Thoracic aorta (tissue), 2 donors: ENCODE measurements around the gene GIMAP1. TPM values are rescaled to one million over a fixed set of nuclear protein-coding genes. Genes with fewer than 3 reads are reported as not detected.
"Not testable (repeated sequence)": the region's sequence is repeated elsewhere in the genome, so short reads cannot be mapped to it uniquely, and the experiment has no call there.

Source experiments
- ATAC-seq: fragments of 150-250 bp; one replicate; pipeline ENCODE4 v1.8.0; 2017; ENCODE audit warnings: low read depth; ENCODE audit not compliant: insufficient number of reproducible peaks, low FRiP score
- DNase-seq: peaks from one replicate; pipeline ENCODE4 v3.0.0-alpha.2; 2020; ENCODE audit warnings: low spot score
- H3K27ac ChIP-seq, 2 donors: fragments of 200-600 bp; sonication (generic); 1 replicate in 1 of 2; 2 replicates in 1 of 2; pipeline ENCODE4 v1.5.1; 2016; ENCODE audit warnings: mild to moderate bottlenecking in 2 of 2, moderate library complexity in 2 of 2
- H3K27me3 ChIP-seq: fragments of 200-600 bp; sonication (generic); replicated peaks from 2 replicates; pipeline ENCODE4 v1.6.0; 2016; ENCODE audit warnings: mild to moderate bottlenecking; ENCODE audit not compliant: insufficient read depth
- H3K36me3 ChIP-seq: fragments of 200-600 bp; sonication (generic); one replicate; pipeline ENCODE4 v1.5.1; 2016
- H3K4me1 ChIP-seq, 2 donors: fragments of 200-600 bp; sonication (generic); 1 replicate in 1 of 2; 2 replicates in 1 of 2; pipeline versions ENCODE4 v1.5.1 to v1.6.0; 2016; ENCODE audit warnings: low read depth in 2 of 2, mild to moderate bottlenecking in 1 of 2; ENCODE audit not compliant: control insufficient read depth in 1 of 2
- H3K4me3 ChIP-seq: fragments of 200-600 bp; sonication (generic); 2 replicates; pipeline ENCODE4 v1.5.1; 2016; ENCODE audit warnings: mild to moderate bottlenecking
- H3K9me3 ChIP-seq: fragments of 200-600 bp; sonication (generic); 2 replicates; pipeline ENCODE4 v1.5.1; 2016
- CTCF ChIP-seq: fragments of 200-600 bp; sonication (generic); IDR thresholded peaks from one replicate; pipeline ENCODE4 v1.5.1; 2019; ENCODE audit warnings: antibody characterized with exemption
- total RNA-seq, 2 donors: library from RNA; depleted of rRNA; stranded (reverse); fragments of >200 nt; gene quantifications; one replicate each; pipeline versions ENCODE4 v1.1.0 to v1.2.3, GENCODE V29; 2016

Gene GIMAP1
- 1 to 10 TPM; 4.2 to 7.8 TPM for total RNA-seq

DNA sequence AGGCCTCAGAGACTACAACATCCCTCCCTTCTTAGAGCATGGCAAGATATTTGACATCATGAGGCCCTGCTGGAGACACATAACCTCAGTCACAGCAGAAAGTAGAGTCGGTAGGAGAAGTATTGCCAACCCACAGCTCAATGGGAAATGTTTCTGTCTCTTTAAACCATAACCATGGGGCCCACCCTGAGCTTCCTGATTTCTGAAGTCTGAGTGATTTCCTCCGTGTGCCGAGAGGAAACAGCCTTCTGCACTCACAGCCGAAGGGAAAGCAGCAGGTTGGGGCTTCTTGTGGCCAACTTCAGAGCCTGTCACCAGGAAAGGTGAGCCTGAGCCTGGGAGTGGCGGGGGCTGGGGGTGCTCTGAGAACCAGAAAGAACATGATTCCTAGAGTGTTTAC lies at the start of gene GIMAP1:
Gene GIMAP1, plus strand, starts transcription at position 246 of the 400 bp plus-strand sequence. CDS start 2,435 bp downstream, outside the sequence.
- DNase-seq (no peak), ATAC-seq (no peak)
- peak within 1 kb of the TSS; percentile 66 for H3K4me3 ChIP-seq
- no peaks in the 10 kb centered on the region for H3K36me3 ChIP-seq
- H3K4me1 ChIP-seq = peaks cover 0 to 4% of the 10 kb centered on the region in 2 donors
- peak within 1 kb of the TSS in 1 of 2 donors; percentile 15 for H3K27ac ChIP-seq
- no peak for TF ChIP-seq CTCF
- H3K9me3 ChIP-seq = no peaks in the 10 kb centered on the region
- H3K27me3 ChIP-seq = no peaks in the 10 kb centered on the region

DNA sequence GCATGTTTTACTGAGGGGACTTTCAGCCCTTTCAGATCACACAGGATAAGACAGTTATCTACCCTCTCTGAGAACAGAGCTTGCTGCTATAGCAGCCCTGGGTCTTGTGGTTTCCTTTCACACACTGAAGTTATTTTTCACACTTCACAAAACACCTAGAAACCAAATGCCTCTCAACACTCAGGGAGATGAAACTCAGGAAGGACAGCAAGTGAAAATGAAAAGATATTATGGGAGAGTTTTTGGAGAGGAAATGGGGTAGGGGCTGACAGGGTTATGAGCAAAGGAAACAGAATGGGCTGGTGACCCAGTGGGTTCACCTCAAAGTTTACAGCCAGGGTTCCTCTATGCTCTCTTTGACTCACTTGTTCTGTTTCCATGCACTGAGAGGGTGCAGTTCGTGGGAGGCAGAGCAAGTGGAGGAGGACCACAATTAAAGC lies 47.9 kb upstream of the GIMAP1 start:
- no peak for DNase-seq
- no peaks in the 10 kb centered on the region for H3K27me3 ChIP-seq
- no peak for ATAC-seq
- H3K9me3 ChIP-seq = no peaks in the 10 kb centered on the region
- no peak overlapping the region for H3K4me3 ChIP-seq
- H3K27ac ChIP-seq = no peak overlapping the region
- no peak for TF ChIP-seq CTCF
- no peaks in the 10 kb centered on the region for H3K36me3 ChIP-seq
- no peaks in the 10 kb centered on the region for H3K4me1 ChIP-seq

DNA sequence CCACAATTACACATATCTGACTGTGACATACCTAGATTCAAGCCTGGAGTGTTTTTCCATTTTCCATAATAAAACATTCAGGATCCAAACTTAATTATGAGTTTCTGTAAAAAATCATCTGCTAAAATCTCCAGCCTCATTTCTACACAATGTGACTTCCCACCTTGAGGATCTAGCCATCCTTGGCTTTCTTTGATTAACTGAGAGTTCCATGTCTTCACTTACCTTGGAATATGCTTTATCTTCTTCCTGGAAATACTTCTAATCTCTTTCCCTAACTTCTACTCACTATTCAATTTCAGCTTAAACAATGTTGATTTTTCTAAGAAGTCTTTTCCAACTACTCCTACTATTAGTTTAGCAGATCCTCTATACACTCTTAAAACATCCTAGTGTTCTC lies 47.4 kb upstream of the GIMAP1 start:
- DNase-seq = no peak
- Histone ChIP-seq H3K27ac (no peak overlapping the region), H3K4me3 (no peak overlapping the region), H3K9me3 (no peaks in the 10 kb centered on the region), H3K4me1 (no peaks in the 10 kb centered on the region), H3K27me3 (no peaks in the 10 kb centered on the region), H3K36me3 (no peaks in the 10 kb centered on the region)
- TF ChIP-seq CTCF = no peak
- no peak for ATAC-seq

GRCh38 chr7:150671798-150672585 lies 44.4 kb upstream of the GIMAP1 start:
- not testable (repeated sequence) for H3K9me3 ChIP-seq, ATAC-seq, DNase-seq, H3K27me3 ChIP-seq, H3K36me3 ChIP-seq, H3K4me3 ChIP-seq, H3K27ac ChIP-seq, H3K4me1 ChIP-seq

- Histone ChIP-seq H3K36me3 (no peaks in the 10 kb centered on the region), H3K4me1 (peaks cover 0 to 3% of the 10 kb centered on the region in 2 donors), H3K4me3 (no peak overlapping the region), H3K27me3 (no peaks in the 10 kb centered on the region), H3K9me3 (no peaks in the 10 kb centered on the region), H3K27ac (no peak overlapping the region)
- no peak for ATAC-seq
- no peak for TF ChIP-seq CTCF
- no peak for DNase-seq
Measured at GRCh38 chr7:150675714-150676113, 40.7 kb upstream of the GIMAP1 start.

GRCh38 chr7:150676276-150676675 lies 40.1 kb upstream of the GIMAP1 start:
- H3K27me3 ChIP-seq, DNase-seq, H3K27ac ChIP-seq, H3K36me3 ChIP-seq, H3K4me3 ChIP-seq, ATAC-seq, H3K9me3 ChIP-seq, H3K4me1 ChIP-seq: not testable (repeated sequence)

- DNase-seq, H3K27me3 ChIP-seq, H3K4me1 ChIP-seq, H3K4me3 ChIP-seq, ATAC-seq, H3K36me3 ChIP-seq, H3K27ac ChIP-seq, H3K9me3 ChIP-seq: not testable (repeated sequence)
Measured at GRCh38 chr7:150676854-150677253, 39.6 kb upstream of the GIMAP1 start.

DNA sequence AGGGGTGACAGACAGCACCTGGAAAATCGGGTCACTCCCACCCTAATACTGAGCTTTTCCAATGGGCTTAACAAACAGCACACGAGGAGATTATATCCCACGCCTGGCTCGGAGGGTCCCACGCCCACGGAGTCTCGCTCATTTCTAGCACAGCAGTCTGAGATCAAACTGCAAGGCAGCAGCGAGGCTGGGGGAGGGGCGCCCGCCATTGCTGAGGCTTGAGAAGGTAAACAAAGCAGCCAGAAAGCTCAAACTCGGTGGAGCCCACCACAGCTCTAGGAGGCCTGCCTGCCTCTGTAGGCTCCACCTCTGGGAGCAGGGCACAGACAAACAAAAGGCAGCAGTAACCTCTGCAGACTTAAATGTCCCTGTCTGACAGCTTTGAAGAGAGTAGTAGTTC lies 37.8 kb upstream of the GIMAP1 start:
- ATAC-seq, H3K4me1 ChIP-seq, H3K4me3 ChIP-seq, H3K27ac ChIP-seq, H3K9me3 ChIP-seq, DNase-seq, H3K36me3 ChIP-seq, H3K27me3 ChIP-seq: not testable (repeated sequence)

GRCh38 chr7:150680364-150680763 lies 36.0 kb upstream of the GIMAP1 start:
- not testable (repeated sequence) for H3K9me3 ChIP-seq, H3K27ac ChIP-seq, DNase-seq, H3K4me3 ChIP-seq, H3K27me3 ChIP-seq, ATAC-seq, H3K4me1 ChIP-seq, H3K36me3 ChIP-seq
